Dermis blood vessel endothelial cell (primary cell): Measurements from ENCODE around the gene ZEB2. TPM values are rescaled to one million over a fixed set of nuclear protein-coding genes. Genes with fewer than 3 reads are reported as not detected.
A peak's percentile ranks its signal among the peaks of the same experiment; 100 is the strongest.

Source experiments
- DNase-seq: peaks from one replicate; pipeline ENCODE4 v3.0.0; 2010
- total RNA-seq: library from RNA; depleted of rRNA; stranded (reverse); fragments of >200 nt; gene quantifications from 2 replicates; pipeline ENCODE4 v1.2.3, GENCODE V29; 2014

The ZEB2 gene
- total RNA-seq, 1 donor from 2014 or later, result 5.3 TPM

DNA sequence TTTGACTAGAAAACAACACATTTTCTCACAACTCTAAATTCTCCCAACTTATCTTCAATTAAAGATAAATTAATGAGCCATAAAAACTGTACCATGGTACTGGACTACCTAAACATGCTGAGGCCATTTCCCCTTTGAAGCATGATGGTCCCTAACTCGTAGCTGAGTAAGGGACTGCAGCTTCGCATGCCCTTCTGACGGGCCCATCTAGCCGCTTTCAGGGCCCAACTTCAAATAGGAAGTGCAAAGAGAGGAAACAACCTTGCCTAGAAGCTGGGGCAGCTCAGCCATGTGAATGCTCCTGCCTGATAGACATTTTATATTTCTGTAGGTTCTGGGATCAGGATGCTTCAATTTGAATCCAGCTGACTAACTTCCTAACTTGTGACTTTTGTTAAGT lies 72.4 kb downstream of the ZEB2 start:
- no peak for DNase-seq

DNA sequence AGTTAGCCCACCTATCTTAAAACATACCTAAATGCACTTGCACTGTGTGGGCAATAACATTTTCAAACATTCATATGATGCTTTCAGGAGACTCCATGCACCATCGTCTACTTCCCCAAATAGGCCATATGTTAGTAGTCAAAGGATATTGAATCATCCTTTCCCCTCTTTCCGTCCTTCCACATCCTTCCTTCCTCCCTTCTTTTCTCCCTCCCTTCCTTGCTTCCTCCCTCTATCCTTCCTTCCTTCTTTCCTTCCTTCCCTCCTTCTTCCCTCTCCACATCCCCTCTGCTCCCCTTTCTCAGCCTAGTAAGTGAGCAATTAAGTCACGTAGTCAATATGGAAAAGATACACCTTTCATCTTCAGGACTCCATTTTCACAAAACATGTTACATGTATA lies 73.8 kb downstream of the ZEB2 start:
- DNase-seq, result no peak

GRCh38 chr2:144445196-144445595 lies 74.7 kb downstream of the ZEB2 start:
- DNase-seq, result no peak

DNA sequence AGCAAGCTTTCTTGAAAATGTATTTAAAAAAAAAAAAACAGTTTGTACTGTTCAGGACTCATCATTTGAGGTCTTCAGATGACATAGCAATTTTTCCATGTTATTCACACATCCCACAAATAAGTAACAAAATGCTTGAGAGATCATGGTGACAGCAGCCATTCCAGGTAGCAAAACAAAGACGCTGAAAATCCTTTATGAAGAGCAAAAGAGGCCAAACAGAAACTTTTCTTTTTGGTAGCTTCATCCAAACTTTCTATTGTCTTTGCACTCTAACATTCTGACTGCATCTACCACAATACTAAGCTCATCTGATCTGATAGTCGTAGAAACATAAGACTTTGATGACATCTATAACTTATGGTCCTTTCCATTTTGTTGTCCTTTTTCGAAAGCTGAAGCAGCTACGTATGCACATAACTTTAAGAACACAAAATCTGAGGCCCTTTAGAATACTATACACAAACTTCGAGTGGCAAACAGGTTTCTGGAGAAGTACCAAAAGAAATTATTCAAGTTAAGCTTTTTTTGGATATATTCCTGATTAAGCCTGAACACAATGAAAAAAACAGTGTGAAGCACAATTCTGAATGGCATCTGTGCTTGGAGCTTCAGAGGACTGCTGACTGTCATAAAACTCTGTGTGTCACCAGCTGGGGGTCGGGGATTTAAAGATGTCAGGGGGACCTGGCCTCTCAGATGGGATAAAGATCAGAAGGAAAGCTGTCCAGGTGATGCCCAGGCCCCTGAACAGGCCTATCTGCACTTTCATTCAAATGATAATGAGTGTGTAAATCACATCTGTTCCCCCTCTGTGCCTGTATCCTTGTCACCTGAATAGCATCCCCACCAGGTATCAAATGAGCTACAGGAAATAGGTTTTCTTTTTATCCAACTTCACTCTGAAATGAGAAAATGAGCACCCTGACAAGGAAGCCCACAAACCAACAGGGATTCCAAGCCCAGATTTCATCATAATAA lies 75.8 kb downstream of the ZEB2 start:
- DNase-seq, result no peak

DNA sequence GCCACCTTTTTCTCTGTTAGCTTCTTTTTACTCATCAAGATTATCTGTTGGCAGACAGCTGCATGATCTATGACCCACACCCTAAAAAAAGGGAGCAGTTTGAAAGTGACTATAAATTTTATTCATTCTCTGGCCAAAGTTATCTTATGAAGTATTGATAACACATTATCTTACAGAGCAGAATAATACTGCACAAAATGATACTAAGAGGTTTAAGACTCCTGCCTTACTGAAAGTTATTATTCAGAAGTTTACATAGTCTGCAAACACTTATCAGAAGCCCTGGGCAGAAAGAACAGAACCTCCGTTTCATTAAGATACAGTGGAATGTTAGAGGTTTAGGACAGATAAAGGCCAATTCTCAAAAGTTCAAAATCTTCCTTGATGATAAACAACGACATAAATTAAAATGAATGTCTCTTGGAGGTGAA lies 78.2 kb downstream of the ZEB2 start:
- DNase-seq, result no peak

GRCh38 chr2:144439993-144440392 lies 79.9 kb downstream of the ZEB2 start:
- DNase-seq, result no peak

GRCh38 chr2:144438801-144439631 lies 80.9 kb downstream of the ZEB2 start:
- no peak for DNase-seq

GRCh38 chr2:144437636-144438035 lies 82.3 kb downstream of the ZEB2 start:
- no peak for DNase-seq

GRCh38 chr2:144434425-144435222 lies 85.3 kb downstream of the ZEB2 start:
- no peak for DNase-seq

DNA sequence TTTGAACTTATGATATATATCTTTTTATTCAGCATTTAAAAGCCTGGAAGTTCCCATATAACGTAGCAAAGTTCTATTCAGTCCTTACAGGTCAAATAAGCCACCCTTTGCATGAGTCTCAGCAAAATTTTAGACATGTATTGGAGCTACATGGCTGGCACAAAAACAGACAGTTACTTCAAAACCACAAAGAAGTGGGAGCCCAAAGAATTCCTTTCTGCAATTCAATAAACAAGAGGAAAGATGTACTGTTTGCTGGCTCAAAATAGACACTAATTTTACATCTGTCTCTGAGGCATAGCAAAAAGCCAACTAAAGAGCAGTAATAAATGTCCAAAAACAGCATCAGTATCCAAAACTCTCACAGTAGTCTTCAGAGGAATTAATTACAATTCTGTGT lies 87.0 kb downstream of the ZEB2 start:
- DNase-seq, result no peak

- DNase-seq, result no peak
Measured at GRCh38 chr2:144431998-144432397, 87.9 kb downstream of the ZEB2 start.

DNA sequence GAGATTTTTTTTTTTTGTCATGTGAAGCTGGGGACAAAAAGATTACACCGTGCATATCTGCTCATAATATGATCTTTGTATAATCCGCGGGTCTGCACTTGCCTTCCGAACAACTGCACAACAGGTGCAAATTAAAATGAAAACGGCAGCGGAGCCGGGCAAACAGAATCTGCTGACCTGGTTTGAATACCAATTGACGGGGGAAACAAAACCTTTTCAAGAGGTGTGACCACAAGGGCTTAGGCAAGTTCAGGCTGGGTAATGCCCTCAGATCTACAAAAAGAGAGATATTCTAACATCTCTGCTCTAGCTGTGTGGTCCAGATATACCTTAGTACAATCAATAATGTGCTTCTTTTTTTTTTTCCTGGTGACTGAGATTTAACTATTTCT lies 88.5 kb downstream of the ZEB2 start:
- DNase-seq, result no peak

DNA sequence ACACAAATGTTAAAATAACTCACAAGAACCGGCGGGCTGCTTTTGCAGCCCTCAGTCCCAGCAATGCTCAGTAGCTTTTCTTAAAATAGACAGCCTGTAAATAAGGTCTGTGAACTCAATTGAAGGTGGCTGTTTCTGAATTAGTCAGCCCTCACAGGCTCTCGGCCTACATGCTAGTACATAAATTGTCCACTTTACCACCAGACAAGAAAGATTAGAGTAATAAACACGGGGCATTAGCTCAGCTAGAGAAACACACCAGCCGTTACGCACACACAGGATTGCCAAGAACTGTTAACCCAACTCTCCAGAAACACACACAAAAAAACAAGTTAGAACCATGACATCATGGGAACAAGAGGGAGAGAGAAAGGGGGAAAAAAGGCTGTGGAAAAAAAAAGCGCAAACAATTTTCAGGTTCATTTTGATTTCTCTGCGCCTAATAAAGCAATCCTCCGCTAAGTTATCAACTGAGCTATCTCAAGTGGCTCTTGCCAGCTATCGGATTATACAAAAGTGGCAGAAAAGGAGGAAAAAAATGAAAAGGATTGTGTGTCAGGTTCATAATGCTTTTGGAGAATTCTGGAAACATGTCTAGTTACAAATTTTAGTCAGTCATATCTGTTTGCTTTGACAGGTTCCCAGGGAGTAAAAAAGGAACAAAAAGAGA lies 89.1 kb downstream of the ZEB2 start:
- DNase-seq, result no peak

DNA sequence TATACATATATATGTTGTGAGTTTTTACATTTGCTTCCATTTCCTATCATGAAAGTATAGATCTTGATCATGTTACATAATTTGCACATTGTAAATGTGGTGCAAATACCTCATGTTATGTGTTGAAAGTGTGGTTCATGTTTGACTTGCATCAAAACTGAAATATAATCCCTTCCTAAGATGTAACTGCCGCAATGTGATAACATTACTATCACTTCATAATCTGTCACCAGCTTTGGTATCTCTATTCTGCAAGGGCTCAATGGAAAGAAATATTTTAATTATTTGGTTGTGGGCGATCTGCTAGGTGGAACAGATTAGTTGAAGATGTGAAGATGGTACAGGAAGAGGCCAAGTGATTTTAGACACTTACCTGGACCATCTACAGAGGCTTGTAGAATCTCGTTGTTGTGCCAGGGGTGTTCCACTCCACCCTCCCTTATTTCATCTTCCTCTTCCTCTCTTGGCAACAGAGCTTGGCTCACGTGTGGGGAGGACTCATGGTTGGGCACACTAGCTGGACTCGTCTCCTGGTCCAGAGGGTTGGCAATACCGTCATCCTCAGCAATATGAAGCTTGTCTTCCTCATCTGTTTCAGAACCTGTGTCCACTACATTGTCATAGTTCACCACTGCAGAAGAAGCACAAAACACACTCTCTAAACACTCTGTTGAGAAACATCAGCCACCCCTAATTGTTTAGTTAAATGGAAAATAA lies 90.4 kb downstream of the ZEB2 start:
- DNase-seq, result no peak

- peak; percentile 91 for DNase-seq
Measured at GRCh38 chr2:144426981-144427479, 92.9 kb downstream of the ZEB2 start.

- no peak for DNase-seq
Measured at GRCh38 chr2:144426355-144426754, 93.6 kb downstream of the ZEB2 start.

DNA sequence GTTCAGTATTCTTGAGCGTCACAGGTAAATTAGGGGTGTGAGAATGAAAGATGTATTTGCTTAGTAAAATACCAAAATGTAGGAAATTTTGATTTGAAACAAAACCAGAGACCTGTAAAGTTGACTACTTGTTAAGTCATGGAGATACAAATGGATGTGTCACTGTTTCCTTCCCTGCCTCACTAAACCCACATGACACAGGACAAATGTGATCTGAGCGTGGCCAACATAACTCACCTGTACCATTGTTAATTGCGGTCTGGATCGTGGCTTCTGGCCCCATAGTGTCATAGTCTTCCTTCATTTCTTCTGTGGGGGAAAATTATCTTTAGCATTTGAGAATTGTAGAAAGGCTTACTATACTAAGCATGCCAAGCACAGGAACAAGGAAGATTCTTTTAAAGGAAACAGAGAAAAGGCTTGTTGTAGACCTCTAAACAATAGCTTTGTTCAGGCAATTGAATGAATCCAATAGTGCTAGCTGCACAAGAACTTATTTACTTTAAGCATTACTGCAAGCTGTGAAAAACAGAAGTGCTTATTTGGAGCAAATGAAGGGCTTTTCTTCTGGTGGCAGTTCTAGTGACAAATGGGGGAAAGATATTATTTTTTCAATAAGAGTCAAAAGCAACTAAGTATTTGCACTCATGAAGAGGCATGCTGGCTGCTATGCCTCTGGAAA lies 95.2 kb downstream of the ZEB2 start:
- no peak for DNase-seq

DNA sequence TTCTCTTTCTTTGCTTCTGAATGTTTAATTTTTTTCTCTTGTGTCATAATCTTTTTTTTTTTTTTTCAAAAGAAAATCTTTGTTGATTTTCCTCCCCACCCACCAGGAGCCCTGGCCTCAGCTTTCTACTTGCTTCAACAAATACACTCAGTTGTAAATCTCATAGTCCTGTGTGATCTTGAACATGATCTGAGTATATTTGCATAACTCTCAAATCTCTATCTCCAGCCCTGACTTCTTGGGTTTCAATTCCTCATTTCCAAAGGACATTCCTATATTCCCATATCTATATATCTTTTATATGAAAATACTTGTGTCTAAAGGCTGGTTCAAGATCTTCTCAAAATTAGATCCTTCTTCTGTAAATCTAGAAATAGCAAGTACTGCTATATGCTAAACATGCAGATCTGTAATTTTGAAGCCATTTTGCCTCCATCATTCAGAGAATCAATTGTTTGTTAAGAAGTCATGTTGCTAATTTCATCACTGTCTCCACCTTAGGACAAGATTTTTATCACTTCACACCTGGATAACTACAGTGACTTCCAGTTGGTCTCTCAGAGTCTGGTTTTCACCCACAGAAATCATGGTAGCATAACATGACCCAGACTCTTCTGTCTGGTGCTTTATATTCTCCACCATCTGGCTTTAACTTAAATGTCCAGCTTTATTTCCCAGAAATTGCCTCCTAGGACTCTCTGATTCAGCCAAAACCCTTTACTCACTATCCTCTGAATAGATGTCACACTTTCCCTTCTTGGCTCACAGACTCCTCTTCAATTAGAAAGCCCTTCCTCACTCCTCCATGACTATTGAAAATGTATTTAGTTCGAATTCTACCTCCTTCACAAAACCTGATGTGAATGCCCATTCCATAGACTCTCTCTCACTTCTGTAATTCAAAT lies 98.1 kb downstream of the ZEB2 start:
- DNase-seq, result no peak

DNA sequence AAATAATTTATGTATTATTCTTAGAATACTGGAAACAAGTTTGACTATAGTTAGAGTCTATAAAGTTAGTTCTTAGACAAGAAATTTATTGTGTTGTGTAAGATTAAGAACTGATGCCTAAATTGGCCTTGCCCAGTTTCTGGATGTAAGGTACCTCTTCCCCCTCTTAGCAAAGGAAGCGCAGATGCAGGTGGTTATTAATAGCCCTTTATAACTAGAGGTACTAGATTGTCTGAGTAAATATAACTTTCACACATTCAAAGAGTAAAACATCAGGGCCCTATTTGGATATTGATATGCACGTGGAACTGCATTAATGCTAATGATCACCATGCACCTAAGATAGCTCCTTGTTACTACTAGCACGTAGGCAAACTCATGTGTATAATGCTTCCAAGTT lies 100.7 kb downstream of the ZEB2 start:
- DNase-seq, result no peak

DNA sequence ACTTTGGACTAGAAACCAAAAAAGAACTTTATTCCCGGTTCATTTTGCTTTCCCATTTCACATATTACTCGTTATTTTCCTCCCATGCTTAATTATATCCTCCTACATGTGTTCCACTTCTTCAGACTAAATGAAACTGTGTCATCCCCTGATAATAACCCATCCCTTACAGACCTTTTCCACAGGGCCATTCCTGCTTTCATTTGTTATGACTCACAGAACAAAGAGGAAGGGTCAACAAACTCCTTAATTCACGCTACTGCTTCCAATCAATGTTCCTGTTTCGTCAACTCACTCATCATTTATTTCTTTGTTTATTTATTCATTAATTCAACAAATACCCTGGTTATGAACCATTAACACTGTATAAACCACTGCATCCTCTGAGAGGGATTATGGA lies 104.5 kb downstream of the ZEB2 start:
- DNase-seq, result no peak
